Spleen (tissue), 7 donors: ENCODE data around the gene ZBTB7A.

Experiments
- CTCF ChIP-seq, 11 experiments: fragments of 200-600 bp in 7 of 11; fragments of 450-650 bp in 4 of 11; sonication (generic) in 4 of 11; IDR thresholded peaks in 8 of 11; conservative IDR thresholded peaks in 3 of 11; 1 replicate in 7 of 11; 2 replicates in 4 of 11; pipeline versions ENCODE4 v1.4.0 to v1.8.0; 2016 to 2021; ENCODE audit warnings: antibody characterized with exemption in 11 of 11, inconsistent platforms in 4 of 11, mild to moderate bottlenecking in 1 of 11
- POLR2A ChIP-seq, 3 donors: fragments of 450-650 bp; IDR thresholded peaks; one replicate each; pipeline ENCODE4 v1.5.1; 2017; ENCODE audit warnings: antibody characterized with exemption in 3 of 3, mild to moderate bottlenecking in 1 of 3
- donor health status: DM: no; HTN: no; CAD: no; lungs with moderate emphysema.
- donor health status: DM: no; HTN: no; CAD: no.
- donor health status: DM: no; HTN: no; CAD: no.

GRCh38 chr19:4063369-4064148, 3.1 kb downstream of the ZBTB7A start:
- TF ChIP-seq CTCF (IDR thresholded peaks at IDR 0.05 in 8 of 11, conservative IDR thresholded peaks at IDR 0.05 in 3 of 11) (no peak), POLR2A (IDR thresholded peaks at IDR 0.05) (no peak)
